Activated CD4-positive, CD25-positive, alpha-beta regulatory T cell (primary cell): ENCODE measurements around the gene TANGO2.

Experiments used
- DNase-seq, 4 experiments: peaks; one replicate each; lab custom pipeline; 2025; lab: John Stamatoyannopoulos, UW

TANGO2 gene

DNA sequence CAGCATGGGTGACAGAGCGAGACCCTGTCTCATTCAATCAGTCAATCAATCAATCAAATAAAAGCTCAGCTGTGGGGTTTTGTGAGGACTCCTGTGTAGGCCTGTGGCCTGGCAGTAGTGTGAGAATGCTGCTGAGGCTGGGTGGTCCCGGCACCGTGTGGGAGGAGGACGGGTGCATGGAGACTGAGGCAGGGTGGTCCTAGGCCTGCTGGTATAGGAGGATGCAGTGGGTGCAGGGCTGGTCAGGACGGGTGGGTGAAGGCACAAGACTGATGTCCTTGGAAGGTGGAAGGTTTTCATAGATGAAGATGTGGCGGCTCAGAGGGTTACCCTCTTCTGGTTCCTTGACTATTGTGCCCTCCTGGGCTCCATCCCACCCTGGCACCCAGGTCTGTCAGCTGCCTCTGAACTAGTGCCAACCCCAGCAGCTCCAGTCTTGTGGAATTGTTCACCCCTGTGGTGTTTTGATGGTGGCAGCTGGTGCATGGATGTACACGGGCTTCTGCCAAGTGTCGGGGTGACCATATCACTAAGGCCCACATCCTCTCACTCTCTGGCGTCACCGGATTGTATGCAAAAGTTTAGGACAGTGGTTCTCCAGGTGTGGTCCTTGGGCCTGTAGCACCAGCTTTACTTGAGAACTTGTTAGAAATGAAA is 23.7 kb downstream of the TANGO2 start:
- DNase-seq = no peak

DNA sequence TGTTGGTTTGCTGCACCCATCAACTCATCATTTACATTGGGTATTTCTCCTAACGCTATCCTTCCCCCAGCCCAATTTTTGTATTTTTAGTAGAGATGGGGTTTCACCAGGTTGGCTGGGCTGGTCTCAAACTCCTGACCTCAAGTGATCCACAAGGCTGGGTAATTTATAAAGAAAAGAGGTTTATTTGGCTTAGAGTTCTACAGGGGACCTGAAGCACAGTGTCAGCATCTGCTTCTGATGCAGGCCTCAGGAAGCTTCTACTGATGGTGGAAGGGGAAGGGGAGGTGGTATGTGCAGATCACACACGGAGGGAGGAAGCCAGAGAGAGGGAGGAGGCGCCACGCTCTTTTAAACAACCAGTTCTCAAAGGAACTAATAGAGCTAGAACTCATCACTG is 25.8 kb downstream of the TANGO2 start:
- DNase-seq = no peak

DNA sequence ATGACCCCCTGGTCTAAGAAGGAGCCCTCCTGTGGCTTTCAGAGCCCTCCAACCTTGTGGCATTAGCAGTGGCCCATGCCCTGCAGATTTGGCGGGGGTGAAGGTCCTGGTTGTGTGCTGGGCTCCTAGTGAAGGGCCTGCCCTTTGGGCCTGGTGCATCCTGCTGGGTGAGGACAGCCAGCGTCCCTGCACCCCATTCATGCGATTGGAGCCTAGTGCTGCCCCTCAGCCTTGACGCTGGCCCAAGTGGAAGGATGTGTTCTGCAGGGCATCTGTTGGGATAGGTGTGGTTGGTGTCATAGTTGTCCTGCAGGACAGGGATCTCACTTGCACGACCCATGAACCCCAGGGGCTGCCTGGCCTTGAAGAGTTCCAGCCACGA is 31.0 kb downstream of the TANGO2 start:
- no peak for DNase-seq

DNA sequence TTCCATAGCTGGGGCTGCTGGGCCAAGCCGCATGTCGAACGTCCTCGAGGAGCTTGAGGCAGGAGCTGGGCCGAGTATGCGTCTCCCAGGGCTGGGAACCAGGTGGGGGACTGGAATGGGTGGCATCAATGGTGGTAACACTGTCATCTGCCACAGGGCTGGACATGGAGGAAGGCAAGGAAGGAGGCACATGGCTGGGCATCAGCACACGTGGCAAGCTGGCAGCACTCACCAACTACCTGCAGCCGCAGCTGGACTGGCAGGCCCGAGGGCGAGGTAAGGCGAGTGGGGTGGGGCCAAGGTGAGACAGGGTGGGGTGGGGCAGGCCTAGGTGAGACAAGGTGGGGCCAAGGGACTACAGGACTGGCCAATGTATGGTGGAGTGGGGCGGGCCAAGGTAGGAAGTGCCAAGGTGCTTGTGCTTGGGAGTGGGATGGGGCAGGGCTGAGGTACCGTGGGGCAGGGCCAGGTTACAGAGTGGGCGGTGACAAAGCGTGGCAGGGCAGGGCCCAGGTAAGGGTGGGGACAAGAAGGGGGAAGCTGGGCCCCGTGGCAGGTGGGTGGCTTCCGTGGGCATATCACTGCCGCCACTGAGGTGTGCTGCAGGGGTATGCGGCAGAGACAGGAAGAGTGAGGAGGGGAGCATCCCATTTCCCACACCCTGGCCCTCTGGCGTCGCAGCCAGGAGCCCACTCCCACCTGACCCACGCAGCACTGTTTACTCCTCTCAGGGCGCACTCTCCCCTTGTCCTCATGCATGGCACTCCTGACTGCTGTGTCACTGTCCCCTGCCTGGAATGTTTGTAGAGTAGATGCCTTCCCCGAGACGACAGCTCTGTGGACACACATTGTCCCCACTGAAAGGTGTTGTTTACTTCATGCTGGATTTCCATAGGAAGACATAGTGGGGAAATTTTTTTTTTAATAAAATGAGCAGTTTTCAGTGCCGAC is 31.7 kb downstream of the TANGO2 start:
- DNase-seq = no peak

DNA sequence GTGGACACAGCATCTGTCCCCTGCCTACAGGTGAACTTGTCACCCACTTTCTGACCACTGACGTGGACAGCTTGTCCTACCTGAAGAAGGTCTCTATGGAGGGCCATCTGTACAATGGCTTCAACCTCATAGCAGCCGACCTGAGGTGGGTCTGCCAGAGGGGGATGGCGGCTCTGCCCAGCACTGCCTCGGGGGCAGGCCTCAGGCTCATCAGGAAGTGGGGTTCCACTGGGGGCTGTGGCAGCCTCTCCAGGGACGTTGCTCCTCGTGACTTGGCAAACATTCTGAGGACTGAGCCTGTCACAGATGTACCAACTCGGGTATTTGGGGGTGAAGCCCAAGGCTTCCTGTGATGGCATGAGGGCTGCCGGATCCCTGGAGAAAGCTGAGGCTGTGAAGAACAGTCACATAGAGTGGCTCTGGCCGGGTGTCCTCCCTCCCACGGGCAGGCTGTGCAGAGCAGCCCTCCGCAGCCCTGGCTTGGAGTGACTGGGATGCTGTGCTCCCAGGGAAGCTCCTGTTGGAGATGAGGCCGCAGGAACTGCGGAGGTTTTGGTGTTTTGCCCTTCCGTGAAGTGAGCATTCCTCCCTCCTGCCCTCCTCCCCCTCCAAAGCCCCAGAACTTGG is 32.6 kb downstream of the TANGO2 start:
- DNase-seq = no peak

DNA sequence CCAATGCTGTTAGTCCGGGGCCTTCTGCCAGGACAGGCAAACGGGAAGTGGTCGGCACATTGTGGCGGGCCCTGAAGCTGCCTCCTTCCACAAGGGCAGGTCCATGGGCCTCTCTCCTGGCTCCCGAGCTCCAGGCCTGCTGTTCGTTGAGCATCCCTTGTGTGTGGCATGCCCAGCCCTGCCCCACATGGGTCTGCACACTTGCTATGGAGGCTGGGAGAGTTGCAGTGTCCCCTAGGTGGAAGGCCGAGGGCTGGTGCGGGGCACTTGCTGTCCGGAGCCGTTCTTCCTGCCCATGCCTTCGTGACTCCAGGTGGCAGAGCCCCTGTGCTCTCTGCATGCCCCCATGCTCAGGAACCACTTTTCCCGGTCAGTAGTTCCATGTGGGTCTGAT is 33.1 kb downstream of the TANGO2 start:
- no peak for DNase-seq

DNA sequence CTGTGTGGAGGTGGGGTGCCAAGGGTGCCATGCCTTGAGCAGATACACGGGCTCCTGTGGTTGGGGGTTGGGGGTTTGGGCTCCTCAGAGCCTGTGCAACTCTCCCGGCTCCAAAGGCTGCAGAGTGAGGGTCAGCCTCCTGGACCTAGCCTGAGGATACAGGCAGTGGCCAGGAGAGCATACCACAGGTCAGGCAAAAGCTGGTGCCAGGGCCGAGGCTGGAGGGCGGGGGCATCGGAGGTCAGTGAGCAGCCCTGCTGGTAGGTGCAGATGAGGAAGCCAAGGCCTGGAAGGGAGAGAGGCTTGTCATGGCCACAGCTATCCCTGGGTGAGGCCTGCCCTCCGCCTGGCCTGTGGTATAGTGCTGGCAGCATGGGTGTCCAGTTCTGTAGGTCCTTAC is 33.6 kb downstream of the TANGO2 start:
- no peak for DNase-seq

DNA sequence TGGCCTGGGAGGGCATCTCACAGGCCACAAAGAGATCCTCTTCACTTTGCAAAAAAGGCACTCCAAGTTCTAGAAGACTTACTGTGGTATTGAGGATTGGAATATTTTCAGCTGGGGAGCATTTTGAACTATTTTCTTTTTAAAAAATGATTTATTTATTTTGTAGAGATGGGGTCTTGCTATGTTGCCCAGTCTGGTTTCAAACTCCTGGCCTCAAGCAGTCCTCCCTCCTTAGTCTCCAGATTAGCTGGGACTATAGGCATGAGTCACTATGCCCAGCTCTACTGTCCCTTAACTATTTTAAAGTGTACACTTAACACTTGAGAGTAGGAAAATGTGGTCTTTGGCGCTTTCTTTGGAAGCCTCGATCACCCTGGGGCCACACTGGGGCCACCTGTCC is 34.2 kb downstream of the TANGO2 start:
- no peak for DNase-seq

DNA sequence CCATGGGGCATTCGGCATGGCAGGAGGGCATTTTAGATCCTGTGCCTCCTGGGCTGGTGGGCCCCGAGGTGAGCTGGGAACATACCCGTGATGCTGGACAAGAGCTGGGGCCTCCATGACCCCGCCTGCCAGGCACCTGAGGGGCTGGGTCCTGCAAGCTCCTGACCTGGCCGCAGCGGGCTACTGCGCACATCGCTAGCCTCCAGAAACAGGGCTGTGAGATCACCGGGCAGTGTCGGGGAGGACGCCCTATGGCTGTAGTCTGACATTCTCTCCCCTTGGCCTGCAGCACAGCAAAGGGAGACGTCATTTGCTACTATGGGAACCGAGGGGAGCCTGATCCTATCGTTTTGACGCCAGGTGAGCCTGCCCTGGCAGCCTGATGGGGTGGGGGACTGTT is 34.7 kb downstream of the TANGO2 start:
- DNase-seq = no peak

DNA sequence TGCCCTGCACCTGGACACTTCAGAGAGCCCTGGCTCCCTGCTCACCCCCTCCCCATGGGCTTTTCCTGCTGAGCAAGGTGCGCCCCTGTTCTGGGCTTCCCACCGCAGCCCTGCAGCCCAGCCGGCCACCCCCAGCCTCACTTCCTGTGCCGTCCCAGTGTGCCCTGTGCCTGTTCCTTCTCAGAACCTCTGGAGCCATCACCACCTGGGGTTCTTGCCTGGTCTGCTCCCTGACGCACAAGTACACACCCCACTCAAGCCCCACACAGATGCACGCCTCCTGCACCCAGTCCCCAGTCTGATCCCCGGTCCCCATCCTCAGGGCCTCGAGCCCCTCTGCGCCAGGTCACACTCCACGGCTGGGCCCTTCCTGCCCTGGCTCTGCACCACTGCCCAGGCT is 35.3 kb downstream of the TANGO2 start:
- DNase-seq = no peak

DNA sequence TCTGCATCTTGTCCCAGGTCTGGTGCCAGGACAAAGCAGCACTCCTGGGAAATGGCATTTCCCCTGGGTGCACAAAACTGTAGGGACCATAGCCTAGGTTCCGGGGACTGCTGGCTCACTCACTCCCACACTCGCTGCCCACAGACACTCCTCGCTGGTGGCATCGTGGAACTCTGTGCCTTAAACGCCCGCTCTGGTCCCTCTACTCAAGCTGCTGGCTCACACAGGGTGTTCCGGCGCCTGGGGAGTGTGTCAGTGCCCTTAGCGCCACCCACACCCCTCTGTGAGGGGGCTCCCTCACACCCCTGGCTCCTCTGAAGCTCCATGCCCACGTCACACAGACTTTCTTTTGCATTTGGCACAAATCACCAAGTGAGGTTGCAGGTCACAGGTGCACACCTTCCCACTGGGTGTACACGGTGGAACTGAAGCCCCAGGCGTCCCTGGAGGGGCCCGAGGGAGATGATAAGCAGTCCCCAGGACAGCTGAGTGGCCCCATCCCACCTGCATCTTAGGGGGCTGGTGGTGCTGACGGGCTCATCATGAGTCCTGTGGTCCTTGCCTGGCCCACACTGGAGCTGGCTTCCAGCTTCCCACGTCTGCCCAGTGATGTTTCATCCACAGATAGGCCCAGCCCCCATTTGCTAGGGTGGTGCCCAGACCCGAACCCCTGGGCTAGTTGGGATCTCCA is 35.9 kb downstream of the TANGO2 start:
- DNase-seq = no peak

DNA sequence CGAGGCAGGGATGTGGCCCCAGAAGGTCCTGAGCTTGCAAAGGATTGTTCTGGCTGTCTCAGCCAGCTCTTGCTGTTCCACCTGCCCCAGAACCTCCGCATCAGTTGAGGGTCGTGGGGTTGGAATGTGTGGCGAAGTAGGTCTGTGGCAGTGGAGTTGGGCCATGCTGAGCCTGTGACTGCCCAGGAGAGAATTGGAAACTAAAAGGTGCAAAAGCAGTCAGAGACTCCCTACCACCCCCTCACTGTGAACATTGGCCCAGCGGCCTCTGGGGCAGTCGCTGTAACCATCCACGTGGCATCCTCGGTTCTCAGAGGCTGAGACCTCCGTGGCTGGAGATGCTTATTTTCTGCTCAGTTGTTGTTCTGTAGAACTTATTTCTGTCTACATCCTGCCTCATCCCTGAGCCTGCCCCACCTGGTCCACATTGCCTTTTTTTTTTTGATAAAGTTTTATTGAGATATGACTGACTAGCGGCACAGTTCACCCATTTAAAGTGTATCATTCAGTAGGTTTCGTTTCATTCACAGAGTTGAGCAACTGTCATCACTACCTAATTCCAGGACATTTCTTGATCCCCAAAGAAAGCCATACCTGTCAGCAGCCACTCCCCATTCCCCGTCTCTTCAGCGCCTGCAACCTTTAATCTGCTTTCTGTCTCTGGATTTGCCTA is 36.8 kb downstream of the TANGO2 start:
- DNase-seq = no peak

DNA sequence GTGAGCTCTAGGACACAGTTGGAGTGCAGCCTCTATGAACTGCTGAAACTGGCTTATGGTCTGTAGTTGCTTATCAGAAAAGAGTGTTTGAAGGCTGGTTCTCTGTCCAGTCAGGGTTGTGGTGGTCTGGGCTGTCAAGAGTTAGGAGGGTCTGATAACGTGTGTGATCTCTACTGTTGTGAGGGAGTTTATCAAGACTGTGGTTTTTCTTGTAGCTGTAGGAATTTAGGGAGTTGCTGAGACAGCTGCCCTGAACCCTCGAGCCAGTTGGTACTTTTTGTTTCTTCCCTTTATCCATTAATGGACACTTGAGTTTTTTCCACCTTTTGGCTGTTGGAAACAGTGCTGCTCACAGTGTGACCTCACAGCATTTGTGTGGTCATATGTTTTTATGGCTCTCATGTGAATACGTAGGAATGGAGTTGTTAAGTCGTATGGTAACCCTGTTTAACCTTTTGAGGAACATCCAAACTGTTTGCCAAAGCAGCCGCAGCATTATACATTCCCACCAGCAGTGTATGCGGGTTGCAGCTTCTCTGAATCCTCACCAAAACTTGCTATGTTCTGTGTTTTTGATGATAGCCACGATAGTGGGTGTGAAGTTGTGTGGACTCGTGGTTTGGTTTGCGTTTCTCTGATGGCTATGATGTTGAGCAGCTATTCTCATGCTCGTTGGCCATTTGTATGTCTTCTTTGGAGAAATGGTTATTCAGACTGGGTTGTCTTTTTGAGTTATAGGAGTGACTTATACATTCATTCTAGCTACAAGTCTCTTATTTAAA is 38.3 kb downstream of the TANGO2 start:
- DNase-seq = no peak

DNA sequence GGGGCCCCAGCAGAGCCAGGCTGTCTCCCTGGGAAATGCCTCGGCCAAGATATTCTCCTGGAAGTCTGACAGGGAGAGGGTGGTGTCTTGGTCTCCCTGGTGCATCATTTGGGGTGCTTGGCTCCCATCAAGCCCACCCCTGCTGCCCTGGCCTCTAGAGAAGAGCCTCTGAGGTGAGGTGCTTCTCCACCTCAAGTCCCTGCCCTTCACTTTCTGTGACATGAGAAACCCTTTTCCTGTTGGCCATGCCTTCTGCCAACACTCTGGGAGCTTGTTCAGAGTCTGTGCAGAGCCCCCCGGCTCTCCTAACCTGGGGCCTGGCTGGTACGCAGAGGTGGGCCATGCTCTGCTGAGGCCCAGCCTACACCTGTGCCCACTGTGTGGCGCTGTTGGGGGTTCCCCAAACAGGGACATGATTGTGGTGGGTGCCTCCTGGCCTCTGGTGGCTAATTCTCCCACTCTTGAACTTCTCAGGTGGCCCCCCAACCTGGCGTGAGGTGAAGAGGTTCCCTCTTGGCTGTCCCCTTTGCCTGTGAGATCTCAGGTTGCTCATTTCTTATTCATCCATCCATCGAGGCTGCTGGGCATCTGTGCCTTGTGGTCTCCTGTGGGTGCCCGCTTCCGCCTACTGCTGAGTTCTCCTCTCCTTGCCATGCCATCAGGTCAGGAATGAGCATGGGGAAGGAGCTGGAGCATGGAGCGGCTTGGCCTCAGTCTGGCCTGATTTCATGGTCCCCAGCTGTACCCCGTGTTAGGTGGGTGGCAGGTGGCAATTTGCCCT is 40.0 kb downstream of the TANGO2 start:
- DNase-seq = no peak

DNA sequence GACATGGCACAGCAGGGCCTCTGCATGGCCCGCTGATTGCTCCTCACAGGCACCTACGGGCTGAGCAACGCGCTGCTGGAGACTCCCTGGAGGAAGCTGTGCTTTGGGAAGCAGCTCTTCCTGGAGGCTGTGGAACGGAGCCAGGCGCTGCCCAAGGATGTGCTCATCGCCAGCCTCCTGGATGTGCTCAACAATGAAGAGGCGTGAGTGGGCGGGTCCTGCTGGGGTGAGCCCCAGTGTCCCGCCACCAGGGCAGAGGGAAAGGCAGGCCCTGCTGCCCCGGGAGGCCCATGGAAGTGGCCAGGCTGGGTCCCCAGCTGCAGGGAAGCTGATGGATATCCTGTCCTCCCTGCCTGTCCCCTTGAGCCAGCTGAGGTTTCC is 40.6 kb downstream of the TANGO2 start:
- DNase-seq = no peak

DNA sequence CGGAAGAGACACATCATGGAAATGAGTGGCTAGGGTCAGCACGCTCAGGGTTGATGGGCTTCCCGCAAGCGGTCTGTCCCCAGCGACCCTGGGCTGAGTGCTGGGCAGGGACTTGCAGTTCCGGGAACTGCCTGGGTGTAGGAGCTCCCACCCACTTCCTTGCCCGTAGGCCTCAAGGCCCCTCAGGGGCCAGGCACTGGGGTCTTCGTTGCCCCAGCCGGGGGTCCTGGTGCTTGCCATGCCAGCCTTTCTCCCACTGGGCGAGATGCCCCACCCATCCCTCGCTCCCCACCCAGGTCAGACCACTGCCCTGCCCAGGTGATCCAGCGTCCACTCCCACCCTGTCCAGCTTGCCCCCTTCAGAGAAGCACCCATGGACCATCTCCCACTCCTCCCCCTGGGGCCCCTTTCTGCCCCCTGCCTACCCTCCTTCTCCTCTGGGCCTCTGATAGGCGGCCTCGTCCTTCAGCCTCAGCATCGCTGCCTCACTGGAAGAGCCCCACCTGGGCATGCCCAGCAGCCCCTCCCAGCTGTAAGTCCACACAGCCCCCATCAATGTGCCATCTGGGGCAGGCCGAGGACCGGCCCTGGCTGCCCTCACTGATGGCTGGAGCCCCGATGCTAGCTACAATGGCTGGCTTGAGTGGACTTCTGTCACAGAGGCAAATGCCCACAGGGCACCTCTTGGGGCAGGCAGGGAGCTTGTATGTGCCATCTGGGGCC is 41.3 kb downstream of the TANGO2 start:
- DNase-seq = no peak

DNA sequence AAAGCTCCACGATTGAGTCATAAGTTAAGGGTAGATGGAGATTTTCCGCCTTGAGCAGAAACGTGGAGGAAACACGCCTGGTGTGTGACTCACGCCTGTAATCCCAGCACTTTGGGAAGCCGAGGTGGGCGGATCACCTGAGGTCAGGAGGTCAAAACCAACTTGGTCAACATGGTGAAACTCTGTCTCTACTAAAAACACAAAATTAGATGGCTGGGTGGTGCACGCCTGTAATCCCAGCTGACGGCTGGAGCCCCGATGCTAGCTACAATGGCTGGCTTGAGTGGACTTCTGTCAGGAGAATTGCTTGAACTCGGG is 41.8 kb downstream of the TANGO2 start:
- no peak for DNase-seq

DNA sequence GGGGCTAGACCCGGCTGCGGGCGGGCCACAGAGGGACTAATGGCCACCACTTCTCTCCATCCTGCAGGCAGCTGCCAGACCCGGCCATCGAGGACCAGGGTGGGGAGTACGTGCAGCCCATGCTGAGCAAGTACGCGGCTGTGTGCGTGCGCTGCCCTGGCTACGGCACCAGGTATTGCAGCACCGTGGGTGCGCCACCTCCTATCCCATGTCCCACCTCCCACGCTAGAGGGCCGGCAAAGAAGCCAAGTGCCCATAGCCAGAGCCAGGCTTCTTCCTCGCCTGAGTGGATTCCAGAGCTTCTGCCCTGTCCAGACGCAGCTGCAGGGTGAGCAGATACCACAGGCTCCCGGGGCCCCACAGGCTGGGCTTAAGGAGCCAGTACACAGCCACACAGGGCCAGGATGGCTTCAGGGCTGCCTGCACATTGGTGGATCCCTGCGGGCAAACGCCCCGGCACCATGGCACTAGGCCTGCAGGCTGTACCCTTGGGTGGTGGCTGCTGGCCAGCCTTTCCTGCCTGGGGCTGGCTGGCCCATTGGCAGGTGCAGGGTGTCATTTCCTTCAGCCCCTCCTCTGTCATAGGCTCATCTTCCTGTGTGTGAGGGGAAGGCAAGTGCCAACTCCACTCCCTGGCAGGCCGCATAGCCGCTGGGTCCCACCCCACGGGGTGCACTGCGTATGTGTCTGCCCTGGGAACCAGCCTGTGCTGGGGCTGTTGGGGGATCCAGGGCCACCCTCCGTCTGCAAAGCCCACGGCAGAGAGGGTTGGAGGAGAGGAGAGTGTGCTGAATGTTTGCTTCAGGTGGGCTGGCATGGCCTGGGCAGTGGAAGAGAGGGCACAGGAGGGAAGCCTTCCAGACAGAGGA is 42.6 kb downstream of the TANGO2 start:
- DNase-seq = no peak

DNA sequence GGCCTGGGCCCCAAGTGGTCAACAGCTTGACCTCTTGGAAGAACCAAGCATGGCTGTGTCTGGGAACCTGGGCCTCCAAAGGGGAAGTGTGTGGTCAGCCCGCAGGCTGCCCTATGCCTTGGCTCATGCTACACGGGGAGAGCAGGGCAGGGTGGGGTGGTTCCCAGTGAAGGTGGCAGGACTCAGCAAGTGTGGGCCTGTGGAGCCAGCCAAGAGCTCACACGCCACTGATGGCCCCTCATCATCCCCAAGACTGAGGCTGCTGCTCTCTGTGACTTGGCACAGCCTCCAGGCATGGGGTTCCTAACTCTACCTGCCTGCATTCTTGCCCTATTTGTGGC is 43.2 kb downstream of the TANGO2 start:
- DNase-seq = no peak
